ENCODE data around the gene TRABD2B. TPM values are rescaled to one million over a fixed set of nuclear protein-coding genes. Genes with fewer than 3 reads are reported as not detected.

TRABD2B gene
- polyA plus RNA-seq, 2 donors = 0.24 to 0.34 TPM

DNA sequence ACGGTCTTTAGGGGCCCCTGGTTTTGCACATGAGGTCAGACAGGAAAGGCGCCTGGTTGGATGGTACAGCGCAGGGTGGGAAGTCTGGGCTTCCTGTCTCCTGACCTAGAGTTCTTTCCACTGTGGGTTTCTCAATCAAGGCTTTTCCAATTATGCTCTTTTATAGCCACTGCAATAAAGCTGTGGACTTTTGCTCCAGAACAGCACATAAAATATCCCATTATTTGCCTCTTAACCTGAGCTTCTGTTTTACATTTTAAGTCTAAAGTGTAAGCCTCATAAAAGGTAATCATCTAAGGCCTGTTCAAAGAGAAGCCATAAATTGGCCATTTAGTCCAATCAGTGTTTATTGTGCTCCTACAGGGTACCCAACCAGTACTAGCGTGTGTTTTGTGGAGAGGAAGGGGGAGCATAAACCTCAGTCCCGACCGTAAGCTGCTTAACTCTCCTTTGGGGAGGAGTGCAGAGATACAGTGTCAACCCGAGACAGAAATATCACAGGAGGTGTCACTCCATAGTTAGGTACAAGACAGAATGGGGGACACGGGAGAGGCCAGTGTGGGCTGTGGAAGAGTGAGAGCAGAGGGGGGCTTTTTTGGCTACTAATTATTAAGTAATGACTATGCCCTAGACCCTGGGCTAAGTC, 270.0 kb downstream of the TRABD2B start:
- 77 to 86% methylated on average over 8 of the region's 8 CpGs for WGBS, 2 donors
- Histone ChIP-seq H3K36me3 (ENCODE audit: control insufficient read depth in 2 of 2, insufficient read depth in 2 of 2, low read length in 1 of 2) (no peaks in the 10 kb centered on the region), H3K27ac (ENCODE audit: low read depth in 2 of 2, low read length in 1 of 2) (no peak overlapping the region), H3K9me3 (ENCODE audit: control insufficient read depth in 2 of 2, insufficient read depth in 1 of 2, low read depth in 1 of 2, low read length in 1 of 2) (no peaks in the 10 kb centered on the region), H3K4me1 (ENCODE audit: control insufficient read depth in 2 of 2, insufficient read depth in 2 of 2, low read length in 1 of 2) (peaks cover 2 to 6% of the 10 kb centered on the region in 2 donors), H3K27me3 (ENCODE audit: control insufficient read depth in 1 of 2, insufficient read depth in 2 of 2, low read length in 2 of 2) (peaks cover 0 to 13% of the 10 kb centered on the region in 2 donors), H3K4me3 (ENCODE audit: low read depth in 1 of 2, low read length in 2 of 2) (no peak overlapping the region)

DNA sequence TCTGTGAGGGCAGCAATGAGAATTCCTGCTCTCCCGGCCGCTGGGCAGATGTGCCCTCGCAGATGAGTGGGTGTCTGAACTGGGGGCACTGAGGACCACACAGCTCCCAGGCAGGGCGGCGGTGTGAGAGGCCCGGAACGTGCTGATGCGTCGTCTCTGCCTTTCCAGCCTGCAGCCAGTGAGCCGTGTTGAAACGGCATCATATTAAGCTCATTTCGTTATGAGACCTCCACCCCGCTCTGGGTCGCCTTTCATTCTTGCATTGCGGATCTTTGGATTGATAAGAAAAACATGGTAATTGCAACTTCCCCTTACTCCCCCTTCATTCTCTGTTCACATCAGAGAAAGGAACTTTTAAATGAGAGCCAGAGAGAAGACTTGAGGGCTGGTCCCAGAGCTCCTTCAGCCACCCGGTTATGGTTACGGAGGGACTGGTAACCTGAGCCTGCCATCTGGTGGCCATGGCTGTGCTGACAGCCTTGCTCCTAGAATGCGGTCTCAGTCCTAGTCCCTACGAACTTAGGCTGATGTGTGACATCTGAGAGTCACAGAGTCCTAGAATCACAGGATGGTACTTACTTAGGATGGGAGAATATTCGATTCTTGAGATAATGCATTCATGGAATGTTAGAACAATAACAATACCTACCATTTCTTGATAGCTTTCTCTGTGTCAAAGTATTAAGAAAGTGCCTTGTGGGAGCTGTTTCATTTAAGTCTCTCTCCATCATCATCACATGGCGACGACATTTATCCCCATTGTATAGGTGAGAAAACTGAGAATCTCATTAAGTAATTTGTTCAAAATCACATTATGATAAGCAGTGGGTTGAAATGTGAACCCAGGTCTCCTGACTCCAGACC, 271.0 kb downstream of the TRABD2B start:
- WGBS, 2 donors = 10 to 11% methylated on average over 22 of the region's 22 CpGs
- Histone ChIP-seq H3K4me1 (ENCODE audit: control insufficient read depth in 2 of 2, insufficient read depth in 2 of 2, low read length in 1 of 2) (peaks cover 2 to 6% of the 10 kb centered on the region in 2 donors), H3K27ac (ENCODE audit: low read depth in 2 of 2, low read length in 1 of 2) (no peak overlapping the region), H3K27me3 (ENCODE audit: control insufficient read depth in 1 of 2, insufficient read depth in 2 of 2, low read length in 2 of 2) (peaks cover 0 to 13% of the 10 kb centered on the region in 2 donors), H3K4me3 (ENCODE audit: low read depth in 1 of 2, low read length in 2 of 2) (no peak overlapping the region), H3K9me3 (ENCODE audit: control insufficient read depth in 2 of 2, insufficient read depth in 1 of 2, low read depth in 1 of 2, low read length in 1 of 2) (no peaks in the 10 kb centered on the region), H3K36me3 (ENCODE audit: control insufficient read depth in 2 of 2, insufficient read depth in 2 of 2, low read length in 1 of 2) (no peaks in the 10 kb centered on the region)

DNA sequence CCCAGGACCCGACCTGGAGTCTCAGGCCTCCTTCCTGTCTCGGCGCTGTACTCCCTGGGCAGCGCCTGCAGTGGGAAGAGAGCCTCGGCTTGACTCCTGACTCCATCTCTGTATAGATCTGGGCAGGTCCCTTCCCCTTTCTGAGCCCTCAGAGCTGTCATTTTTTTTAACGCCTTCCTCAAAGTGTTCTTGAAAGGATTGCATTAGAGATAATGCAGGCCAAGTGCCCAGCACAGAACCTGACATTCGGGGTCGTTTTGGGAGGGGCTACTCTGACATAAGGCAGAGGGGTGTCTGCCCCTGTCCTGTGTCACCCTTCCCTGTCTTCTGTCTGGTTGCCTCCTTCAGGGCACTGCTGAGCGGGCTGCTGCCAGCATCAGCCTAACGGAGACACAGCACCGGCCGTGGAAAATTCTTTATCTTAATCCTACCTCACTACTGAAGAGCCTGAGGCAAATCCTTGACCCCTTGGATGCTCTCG, 271.6 kb downstream of the TRABD2B start:
- H3K27me3 ChIP-seq (ENCODE audit: control insufficient read depth in 1 of 2, insufficient read depth in 2 of 2, low read length in 2 of 2) = peaks cover 0 to 13% of the 10 kb centered on the region in 2 donors
- H3K36me3 ChIP-seq (ENCODE audit: control insufficient read depth in 2 of 2, insufficient read depth in 2 of 2, low read length in 1 of 2) = no peaks in the 10 kb centered on the region
- H3K27ac ChIP-seq (ENCODE audit: low read depth in 2 of 2, low read length in 1 of 2) = no peak overlapping the region
- H3K9me3 ChIP-seq (ENCODE audit: control insufficient read depth in 2 of 2, insufficient read depth in 1 of 2, low read depth in 1 of 2, low read length in 1 of 2) = no peaks in the 10 kb centered on the region
- H3K4me3 ChIP-seq (ENCODE audit: low read depth in 1 of 2, low read length in 2 of 2) = no peak overlapping the region
- peaks cover 2 to 6% of the 10 kb centered on the region in 2 donors for H3K4me1 ChIP-seq (ENCODE audit: control insufficient read depth in 2 of 2, insufficient read depth in 2 of 2, low read length in 1 of 2)
- 15 to 21% methylated on average over 13 of the region's 13 CpGs for WGBS, 2 donors

DNA sequence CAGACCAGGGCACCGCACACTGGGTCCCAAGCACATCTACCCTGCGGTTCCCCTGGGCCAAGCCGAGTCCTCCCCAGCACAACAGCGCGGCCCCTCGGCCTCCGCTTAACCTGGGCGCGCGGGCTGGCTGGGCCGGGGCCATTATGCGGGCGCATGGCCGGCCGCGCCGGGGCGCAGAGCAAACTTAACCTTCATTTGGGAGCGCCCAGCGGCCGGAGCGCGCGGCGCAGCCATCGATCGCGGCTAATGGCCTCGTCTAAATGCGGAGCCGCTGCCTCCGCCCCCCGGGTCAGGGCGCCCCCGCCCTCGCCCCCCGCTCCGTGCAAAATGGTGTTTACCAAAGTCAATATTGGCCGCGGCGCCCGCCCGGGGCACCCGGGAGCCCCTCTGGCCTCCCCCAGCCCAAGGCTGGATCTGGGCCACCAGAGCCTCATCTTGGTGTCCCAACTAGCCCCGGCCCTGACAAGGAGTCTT, 272.1 kb downstream of the TRABD2B start:
- 5 to 6% methylated on average over 36 to 45 of the region's 45 CpGs for WGBS, 2 donors
- H3K36me3 ChIP-seq (ENCODE audit: control insufficient read depth in 2 of 2, insufficient read depth in 2 of 2, low read length in 1 of 2) = no peaks in the 10 kb centered on the region
- H3K4me1 ChIP-seq (ENCODE audit: control insufficient read depth in 2 of 2, insufficient read depth in 2 of 2, low read length in 1 of 2) = peaks cover 2 to 6% of the 10 kb centered on the region in 2 donors
- H3K9me3 ChIP-seq (ENCODE audit: control insufficient read depth in 2 of 2, insufficient read depth in 1 of 2, low read depth in 1 of 2, low read length in 1 of 2) = no peaks in the 10 kb centered on the region
- peaks cover 0 to 13% of the 10 kb centered on the region in 2 donors for H3K27me3 ChIP-seq (ENCODE audit: control insufficient read depth in 1 of 2, insufficient read depth in 2 of 2, low read length in 2 of 2)
- no peak overlapping the region for H3K27ac ChIP-seq (ENCODE audit: low read depth in 2 of 2, low read length in 1 of 2)
- no peak overlapping the region for H3K4me3 ChIP-seq (ENCODE audit: low read depth in 1 of 2, low read length in 2 of 2)

DNA sequence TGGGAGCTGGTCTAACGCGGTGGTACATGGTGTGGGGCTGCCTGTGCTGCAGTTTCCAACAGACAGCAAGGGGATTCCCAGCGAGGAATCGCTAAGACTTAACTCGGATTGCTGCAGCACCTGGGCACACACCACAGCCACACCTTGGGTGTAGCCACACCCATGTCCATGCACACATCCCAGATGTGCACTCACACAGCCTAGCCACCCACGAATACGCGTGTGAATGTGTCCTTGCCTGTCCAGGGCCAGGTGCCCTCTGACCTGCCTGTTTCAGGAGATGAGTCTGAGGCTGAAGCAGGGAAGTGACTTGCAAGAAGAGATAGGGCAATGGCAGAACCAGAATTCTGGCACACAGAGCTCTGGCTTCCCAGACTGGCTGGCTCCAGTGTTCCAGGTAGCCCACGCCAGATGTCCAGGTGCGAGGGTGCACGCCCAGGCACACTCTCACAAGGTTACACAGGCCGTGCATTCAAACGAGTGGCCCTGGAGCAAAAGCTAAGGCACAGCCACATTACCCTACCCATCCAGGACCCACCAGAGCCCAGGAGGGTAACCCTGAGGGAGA, 272.7 kb downstream of the TRABD2B start:
- H3K4me3 ChIP-seq (ENCODE audit: low read depth in 1 of 2, low read length in 2 of 2) = no peak overlapping the region

DNA sequence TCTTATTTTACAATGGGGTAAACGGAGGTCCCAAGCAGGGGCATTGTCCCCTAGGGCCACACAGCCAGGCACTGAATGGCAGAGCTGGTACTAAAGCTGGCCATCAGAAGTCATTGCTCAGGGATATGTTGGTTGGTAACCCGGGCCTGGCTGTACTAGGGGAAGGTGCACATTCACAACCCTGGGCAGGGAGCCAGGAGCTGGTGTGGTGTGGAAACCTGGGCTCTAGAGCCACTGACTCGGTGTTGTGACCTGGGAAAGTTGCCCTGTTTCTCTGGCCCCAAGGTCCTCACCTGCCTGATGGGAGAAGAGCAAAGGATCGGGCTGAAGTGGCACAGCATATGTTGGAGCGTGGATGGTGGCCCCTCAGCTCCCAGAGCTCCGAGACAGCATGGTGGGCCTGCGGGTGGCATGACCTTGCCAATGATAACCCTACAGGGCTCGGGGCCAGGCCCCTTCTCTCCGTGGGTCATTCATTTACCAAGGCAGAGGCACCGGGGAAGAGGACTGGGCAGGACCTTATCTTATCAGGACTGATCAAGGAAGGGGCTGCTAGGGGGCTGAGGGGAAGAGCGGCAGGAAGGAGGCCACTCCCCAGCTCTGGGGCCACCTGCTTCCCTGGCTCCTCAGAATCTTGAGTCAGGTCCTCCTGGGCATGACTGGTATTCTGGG, 274.1 kb downstream of the TRABD2B start:
- Histone ChIP-seq H3K4me1 (ENCODE audit: control insufficient read depth in 2 of 2, insufficient read depth in 2 of 2, low read length in 1 of 2) (peaks cover 2 to 6% of the 10 kb centered on the region in 2 donors), H3K4me3 (ENCODE audit: low read depth in 1 of 2, low read length in 2 of 2) (no peak overlapping the region), H3K9me3 (ENCODE audit: control insufficient read depth in 2 of 2, insufficient read depth in 1 of 2, low read depth in 1 of 2, low read length in 1 of 2) (no peaks in the 10 kb centered on the region), H3K27ac (ENCODE audit: low read depth in 2 of 2, low read length in 1 of 2) (no peak overlapping the region), H3K36me3 (ENCODE audit: control insufficient read depth in 2 of 2, insufficient read depth in 2 of 2, low read length in 1 of 2) (no peaks in the 10 kb centered on the region), H3K27me3 (ENCODE audit: control insufficient read depth in 1 of 2, insufficient read depth in 2 of 2, low read length in 2 of 2) (peaks cover 0 to 13% of the 10 kb centered on the region in 2 donors)
- WGBS, 2 donors = 73 to 83% methylated on average over 11 of the region's 11 CpGs

More for the DNA sequence above, 272.7 kb downstream of the TRABD2B start:
- Histone ChIP-seq H3K4me1 (ENCODE audit: control insufficient read depth in 2 of 2, insufficient read depth in 2 of 2, low read length in 1 of 2) (peaks cover 2 to 6% of the 10 kb centered on the region in 2 donors), H3K27ac (ENCODE audit: low read depth in 2 of 2, low read length in 1 of 2) (no peak overlapping the region), H3K36me3 (ENCODE audit: control insufficient read depth in 2 of 2, insufficient read depth in 2 of 2, low read length in 1 of 2) (no peaks in the 10 kb centered on the region), H3K9me3 (ENCODE audit: control insufficient read depth in 2 of 2, insufficient read depth in 1 of 2, low read depth in 1 of 2, low read length in 1 of 2) (no peaks in the 10 kb centered on the region), H3K27me3 (ENCODE audit: control insufficient read depth in 1 of 2, insufficient read depth in 2 of 2, low read length in 2 of 2) (peaks cover 0 to 13% of the 10 kb centered on the region in 2 donors)
- WGBS, 2 donors = 40 to 48% methylated on average over 13 of the region's 13 CpGs

DNA sequence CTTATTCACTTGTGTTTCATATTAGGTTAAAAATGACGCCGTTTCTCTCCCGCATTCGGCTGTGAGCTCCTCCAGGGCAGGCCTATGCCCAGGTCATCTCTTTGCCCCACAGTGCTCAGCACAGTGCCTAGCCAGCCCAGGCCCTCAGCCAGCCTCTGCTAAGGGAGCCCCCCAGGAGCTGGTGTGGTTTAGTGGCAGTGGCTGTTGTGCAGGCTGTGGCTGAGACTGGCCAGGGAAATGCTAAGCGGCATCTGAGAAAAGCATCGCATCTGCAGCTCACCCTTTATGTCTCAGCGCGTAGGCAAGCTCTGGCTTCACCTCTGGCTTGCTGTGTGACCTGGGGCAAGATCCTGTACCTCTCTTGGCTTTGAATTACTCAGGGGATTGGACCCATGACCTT, 275.1 kb downstream of the TRABD2B start:
- Histone ChIP-seq H3K27ac (ENCODE audit: low read depth in 2 of 2, low read length in 1 of 2) (no peak overlapping the region), H3K9me3 (ENCODE audit: control insufficient read depth in 2 of 2, insufficient read depth in 1 of 2, low read depth in 1 of 2, low read length in 1 of 2) (no peaks in the 10 kb centered on the region), H3K36me3 (ENCODE audit: control insufficient read depth in 2 of 2, insufficient read depth in 2 of 2, low read length in 1 of 2) (no peaks in the 10 kb centered on the region), H3K4me3 (ENCODE audit: low read depth in 1 of 2, low read length in 2 of 2) (no peak overlapping the region), H3K4me1 (ENCODE audit: control insufficient read depth in 2 of 2, insufficient read depth in 2 of 2, low read length in 1 of 2) (peaks cover 2 to 6% of the 10 kb centered on the region in 2 donors), H3K27me3 (ENCODE audit: control insufficient read depth in 1 of 2, insufficient read depth in 2 of 2, low read length in 2 of 2) (peaks cover 0 to 13% of the 10 kb centered on the region in 2 donors)
- WGBS, 2 donors = 93 to 95% methylated on average over 8 of the region's 8 CpGs

DNA sequence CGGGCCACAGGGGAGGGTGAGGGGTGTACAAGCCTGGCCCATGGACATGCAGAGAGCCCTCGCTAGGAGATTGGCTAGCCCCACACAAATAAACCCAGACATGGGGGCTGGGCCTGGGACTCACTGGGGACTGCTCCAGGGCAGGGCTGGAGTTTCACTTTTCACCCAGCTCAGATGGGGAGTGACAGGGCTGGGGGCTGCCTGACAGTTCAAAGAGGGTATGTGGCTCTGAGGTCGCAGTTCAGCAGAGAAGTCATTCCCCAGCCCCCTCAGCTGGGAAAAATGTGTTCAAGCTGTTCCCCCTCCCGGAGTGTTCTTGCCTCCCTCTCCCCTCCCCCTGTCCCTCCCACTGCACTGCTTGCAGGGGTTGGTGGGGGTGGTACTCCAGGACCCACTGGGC, 277.1 kb downstream of the TRABD2B start:
- H3K36me3 ChIP-seq (ENCODE audit: control insufficient read depth in 2 of 2, insufficient read depth in 2 of 2, low read length in 1 of 2) = no peaks in the 10 kb centered on the region
- H3K27ac ChIP-seq (ENCODE audit: low read depth in 2 of 2, low read length in 1 of 2) = no peak overlapping the region
- 69 to 88% methylated on average over 4 of the region's 4 CpGs for WGBS, 2 donors
- peaks cover 0 to 9% of the 10 kb centered on the region in 2 donors for H3K27me3 ChIP-seq (ENCODE audit: control insufficient read depth in 1 of 2, insufficient read depth in 2 of 2, low read length in 2 of 2)
- no peaks in the 10 kb centered on the region for H3K9me3 ChIP-seq (ENCODE audit: control insufficient read depth in 2 of 2, insufficient read depth in 1 of 2, low read depth in 1 of 2, low read length in 1 of 2)
- peaks cover 2 to 6% of the 10 kb centered on the region in 2 donors for H3K4me1 ChIP-seq (ENCODE audit: control insufficient read depth in 2 of 2, insufficient read depth in 2 of 2, low read length in 1 of 2)
- H3K4me3 ChIP-seq (ENCODE audit: low read depth in 1 of 2, low read length in 2 of 2) = no peak overlapping the region

DNA sequence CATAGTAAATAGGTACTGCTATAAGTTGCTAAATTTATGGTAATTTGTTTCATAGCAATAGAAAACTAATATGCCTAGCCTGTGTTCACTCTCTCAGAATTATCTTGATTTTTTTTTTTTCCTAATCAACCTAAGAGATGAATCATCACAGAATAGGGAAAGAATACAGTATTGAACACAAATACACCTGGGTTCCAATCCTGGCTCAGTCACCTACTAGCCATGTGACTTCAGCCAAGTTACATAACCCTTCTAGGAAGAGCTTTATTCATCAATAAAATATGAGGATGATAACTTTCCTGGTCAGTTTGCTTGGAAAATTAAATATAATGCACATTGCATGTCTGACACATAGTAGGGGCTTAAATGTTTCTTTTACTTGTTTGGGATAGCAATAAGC, 279.8 kb downstream of the TRABD2B start:
- Histone ChIP-seq H3K4me1 (ENCODE audit: control insufficient read depth in 2 of 2, insufficient read depth in 2 of 2, low read length in 1 of 2) (no peaks in the 10 kb centered on the region), H3K27me3 (ENCODE audit: control insufficient read depth in 1 of 2, insufficient read depth in 2 of 2, low read length in 2 of 2) (no peaks in the 10 kb centered on the region), H3K27ac (ENCODE audit: low read depth in 2 of 2, low read length in 1 of 2) (no peak overlapping the region), H3K36me3 (ENCODE audit: control insufficient read depth in 2 of 2, insufficient read depth in 2 of 2, low read length in 1 of 2) (no peaks in the 10 kb centered on the region), H3K4me3 (ENCODE audit: low read depth in 1 of 2, low read length in 2 of 2) (no peak overlapping the region), H3K9me3 (ENCODE audit: control insufficient read depth in 2 of 2, insufficient read depth in 1 of 2, low read depth in 1 of 2, low read length in 1 of 2) (no peaks in the 10 kb centered on the region)
